SH-SY5Y (cell line): ENCODE results near the gene SEPTIN2.

Experiments used
- GATA2 ChIP-seq: IDR thresholded peaks from 2 replicates; pipeline ENCODE4 v1.6.1; 2011; ENCODE audit warnings: mild to moderate bottlenecking, low read depth, low read length
- GATA3 ChIP-seq: IDR thresholded peaks from 2 replicates; pipeline ENCODE4 v1.6.1; 2011; ENCODE audit warnings: low read depth, mild to moderate bottlenecking, low read length, moderate library complexity

DNA sequence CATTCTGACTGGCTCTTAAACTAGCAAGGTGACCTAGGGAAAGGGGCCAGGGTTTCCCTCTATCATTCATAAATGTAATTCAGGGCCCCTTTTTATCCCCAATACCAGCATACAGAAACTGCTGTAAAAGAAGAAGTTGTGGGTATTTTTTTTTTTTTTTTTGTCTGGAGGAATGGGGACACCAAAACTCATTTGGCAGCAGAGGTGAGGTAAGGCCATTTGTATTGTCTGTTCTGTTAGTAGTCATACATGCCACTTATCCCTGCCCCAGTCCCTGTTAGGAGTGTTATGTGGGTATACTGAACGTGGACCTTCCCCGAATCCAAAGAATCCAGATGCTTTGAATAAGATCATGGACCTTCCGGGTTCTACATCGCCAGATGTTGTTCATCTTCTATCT lies 1.7 kb downstream of the SEPTIN2 start:
- TF ChIP-seq GATA3 (no peak), GATA2 (no peak)
